OCI-LY1 (cell line): ENCODE data around the gene ABHD4.

ENCODE experiments used
- H2AFZ ChIP-seq: fragments of 200-600 bp; sonication (generic), shearing (Covaris generic); 2 replicates; pipeline ENCODE4 v1.6.0; 2014; ENCODE audit warnings: antibody characterized with exemption, mild to moderate bottlenecking, low read length
- H3F3A ChIP-seq: fragments of 200-600 bp; sonication (generic), shearing (Covaris generic); 2 replicates; pipeline ENCODE4 v1.6.0; 2014; ENCODE audit warnings: mild to moderate bottlenecking, antibody characterized with exemption, low read length, moderate library complexity; ENCODE audit not compliant: insufficient read depth
- H3K27ac ChIP-seq: fragments of 200-600 bp; sonication (generic); 2 replicates; pipeline ENCODE4 v1.5.1; 2014; ENCODE audit warnings: low read length, mixed run types, mild to moderate bottlenecking, low read depth; ENCODE audit not compliant: poor library complexity, severe bottlenecking
- H3K27me3 ChIP-seq: fragments of 200-600 bp; sonication (generic); 2 replicates; pipeline ENCODE4 v1.6.0; 2014; ENCODE audit warnings: antibody characterized with exemption, mild to moderate bottlenecking, low read length, moderate library complexity; ENCODE audit not compliant: insufficient read depth
- H3K36me3 ChIP-seq: fragments of 200-600 bp; sonication (generic); 2 replicates; pipeline ENCODE4 v1.6.1; 2014; ENCODE audit warnings: mild to moderate bottlenecking, antibody characterized with exemption, low read length, moderate library complexity, mixed read lengths; ENCODE audit not compliant: insufficient read depth
- H3K4me1 ChIP-seq: fragments of 200-600 bp; sonication (generic); 2 replicates; pipeline ENCODE4 v1.5.1; 2014; ENCODE audit warnings: mild to moderate bottlenecking, low read length, moderate library complexity; ENCODE audit not compliant: insufficient read depth, severe bottlenecking
- H3K4me2 ChIP-seq: fragments of 200-600 bp; sonication (generic), shearing (Covaris generic); 2 replicates; pipeline ENCODE4 v1.6.1; 2014; ENCODE audit warnings: low read length
- H3K4me3 ChIP-seq: fragments of 200-600 bp; sonication (generic); 2 replicates; pipeline ENCODE4 v1.5.1; 2014; ENCODE audit warnings: low read length, low read depth, mild to moderate bottlenecking, mixed read lengths; ENCODE audit not compliant: poor library complexity, severe bottlenecking
- H3K79me2 ChIP-seq: fragments of 200-600 bp; shearing (Covaris generic); 2 replicates; pipeline ENCODE4 v1.6.1; 2016; ENCODE audit warnings: mixed run types, low read length, mixed read lengths; ENCODE audit not compliant: insufficient read depth
- H3K9ac ChIP-seq: fragments of 200-600 bp; sonication (generic), shearing (Covaris generic); 2 replicates; pipeline ENCODE4 v1.6.1; 2014; ENCODE audit warnings: mild to moderate bottlenecking, low read length, mixed read lengths
- H3K9me2 ChIP-seq: fragments of 200-600 bp; sonication (generic), shearing (Covaris generic); 2 replicates; pipeline ENCODE4 v1.6.1; 2014; ENCODE audit warnings: low read depth, mild to moderate bottlenecking, low read length, mixed read lengths
- H3K9me3 ChIP-seq: fragments of 200-600 bp; shearing (Covaris generic); 2 replicates; pipeline ENCODE4 v1.6.1; 2014; ENCODE audit warnings: low read length, mixed read lengths
- H4K20me1 ChIP-seq: fragments of 200-600 bp; sonication (generic), shearing (Covaris generic); 2 replicates; pipeline ENCODE4 v1.6.0; 2016; ENCODE audit warnings: mild to moderate bottlenecking, low read length; ENCODE audit not compliant: insufficient read depth
- CTCF ChIP-seq: fragments of 200-600 bp; sonication (generic), shearing (Covaris generic); IDR thresholded peaks from 2 replicates; pipeline ENCODE4 v1.5.1; 2017; ENCODE audit warnings: mild to moderate bottlenecking, antibody characterized with exemption, low read length, moderate library complexity, mixed read lengths
- EZH2 ChIP-seq: fragments of 200-600 bp; sonication (generic), shearing (Covaris generic); IDR thresholded peaks from 2 replicates; pipeline ENCODE4 v1.8.0; 2017; ENCODE audit warnings: borderline replicate concordance, mixed run types, mild to moderate bottlenecking, antibody characterized with exemption, low read length, moderate library complexity, mixed read lengths

Gene ABHD4

DNA sequence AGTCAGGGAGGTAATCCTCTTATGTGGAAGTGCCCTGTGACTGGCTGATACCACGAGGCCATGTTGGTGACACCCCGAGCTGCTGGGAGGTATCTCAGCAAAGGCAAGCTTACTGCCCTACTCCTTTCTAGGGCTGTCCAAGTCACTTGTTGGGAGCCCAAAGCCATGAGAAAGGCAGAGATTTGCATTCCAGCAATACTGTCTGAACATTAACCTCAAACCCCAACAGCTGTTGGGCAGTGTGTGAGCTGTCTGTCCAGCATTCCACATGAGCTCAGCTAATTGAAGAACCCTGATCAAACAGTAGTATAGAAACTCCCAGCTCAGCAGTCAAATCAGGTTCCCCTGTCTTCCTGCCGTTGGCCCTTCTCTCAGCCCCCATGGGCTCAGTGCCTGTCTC lies 9.2 kb downstream of the ABHD4 start:
- H2AFZ ChIP-seq, result no peak overlapping the region
- TF ChIP-seq EZH2 (no peak), CTCF (no peak)
- no peak overlapping the region for H3K27ac ChIP-seq
- no peaks in the 10 kb centered on the region for H3K4me1 ChIP-seq
- no peaks in the 10 kb centered on the region for H3F3A ChIP-seq
- no peak overlapping the region for H3K9ac ChIP-seq
- no peak overlapping the region for H3K4me2 ChIP-seq
- H4K20me1 ChIP-seq, result no peaks in the 10 kb centered on the region
- no peaks in the 10 kb centered on the region for H3K9me2 ChIP-seq
- H3K36me3 ChIP-seq, result peaks cover 50% of the 10 kb centered on the region; the same call in 1 of the 2 replicates
- no peaks in the 10 kb centered on the region for H3K9me3 ChIP-seq
- no peaks in the 10 kb centered on the region for H3K27me3 ChIP-seq
- no peak overlapping the region for H3K4me3 ChIP-seq
- no peaks in the 10 kb centered on the region for H3K79me2 ChIP-seq

DNA sequence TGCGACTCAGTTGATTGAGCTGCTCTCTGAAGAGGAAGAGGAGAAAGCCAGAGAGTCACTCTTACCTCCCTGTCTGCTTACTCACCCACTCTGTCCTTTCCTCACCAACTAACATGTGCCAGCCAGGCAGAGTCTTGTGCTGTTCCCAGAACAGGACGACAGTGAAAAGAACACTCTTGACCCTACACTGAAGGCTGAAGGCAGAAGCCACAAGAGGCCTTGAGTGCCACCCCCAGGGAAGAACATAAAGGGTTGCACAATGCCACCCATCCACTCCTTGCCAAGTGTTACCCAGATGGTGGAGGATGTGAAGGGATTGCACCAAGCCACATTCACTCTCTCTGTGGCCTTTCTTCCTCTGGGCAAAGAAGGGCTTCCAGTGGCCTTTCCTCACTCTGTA lies 12.8 kb downstream of the ABHD4 start:
- Histone ChIP-seq H3K4me1 (peaks cover 5% of the 10 kb centered on the region), H2AFZ (no peak overlapping the region), H3K4me2 (no peak overlapping the region), H3K27me3 (no peaks in the 10 kb centered on the region), H4K20me1 (no peaks in the 10 kb centered on the region), H3K27ac (no peak overlapping the region), H3K4me3 (no peak overlapping the region), H3K79me2 (no peaks in the 10 kb centered on the region), H3K9ac (no peak overlapping the region), H3F3A (no peaks in the 10 kb centered on the region), H3K9me3 (no peaks in the 10 kb centered on the region), H3K36me3 (peaks cover 34% of the 10 kb centered on the region; the same call in 1 of the 2 replicates), H3K9me2 (no peaks in the 10 kb centered on the region)
- TF ChIP-seq CTCF (no peak), EZH2 (no peak)

GRCh38 chr14:22613106-22613695 lies 15.1 kb downstream of the ABHD4 start:
- peaks cover 19% of the 10 kb centered on the region; the same call in 1 of the 2 replicates for H3K36me3 ChIP-seq
- H3K27me3 ChIP-seq, result no peaks in the 10 kb centered on the region
- H2AFZ ChIP-seq, result no peak overlapping the region
- no peaks in the 10 kb centered on the region for H3K79me2 ChIP-seq
- H3K27ac ChIP-seq, result no peak overlapping the region
- H3K9me2 ChIP-seq, result no peaks in the 10 kb centered on the region
- H3K4me3 ChIP-seq, result no peak overlapping the region
- no peaks in the 10 kb centered on the region for H3K9me3 ChIP-seq
- H3F3A ChIP-seq, result no peaks in the 10 kb centered on the region
- no peak overlapping the region for H3K4me2 ChIP-seq
- H3K4me1 ChIP-seq, result peaks cover 5% of the 10 kb centered on the region
- no peak for TF ChIP-seq EZH2
- no peak overlapping the region for H3K9ac ChIP-seq
- no peaks in the 10 kb centered on the region for H4K20me1 ChIP-seq

DNA sequence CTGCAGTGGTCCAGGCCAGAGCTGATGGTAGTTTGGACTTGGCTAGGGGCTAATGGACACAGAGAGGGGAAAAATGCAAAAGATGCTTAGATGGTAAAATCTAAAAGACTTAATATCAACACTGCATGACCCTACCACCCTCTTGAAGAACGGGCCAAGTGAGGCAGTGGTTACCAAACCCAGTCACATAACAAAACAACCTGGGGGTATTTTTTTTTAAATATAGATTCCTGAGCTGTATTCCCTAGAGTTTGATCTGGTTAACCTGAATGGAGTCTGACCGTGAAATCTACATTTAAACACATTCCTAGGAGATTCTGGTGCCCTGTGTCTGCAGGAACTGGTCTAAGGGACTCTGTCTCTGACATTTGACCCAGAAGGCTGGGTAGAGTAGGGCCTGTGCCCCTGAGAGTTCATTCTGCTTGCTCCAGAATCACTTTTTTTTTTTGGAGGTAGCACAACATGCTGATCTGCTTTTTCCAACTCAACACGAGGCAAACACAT lies 15.7 kb downstream of the ABHD4 start:
- no peak overlapping the region for H2AFZ ChIP-seq
- no peaks in the 10 kb centered on the region for H3F3A ChIP-seq
- no peaks in the 10 kb centered on the region for H3K9me2 ChIP-seq
- H3K27ac ChIP-seq, result no peak overlapping the region
- no peak overlapping the region for H3K4me3 ChIP-seq
- H3K4me1 ChIP-seq, result peaks cover 5% of the 10 kb centered on the region
- peaks cover 19% of the 10 kb centered on the region; the same call in 1 of the 2 replicates for H3K36me3 ChIP-seq
- no peaks in the 10 kb centered on the region for H3K9me3 ChIP-seq
- H4K20me1 ChIP-seq, result no peaks in the 10 kb centered on the region
- H3K79me2 ChIP-seq, result no peaks in the 10 kb centered on the region
- H3K27me3 ChIP-seq, result no peaks in the 10 kb centered on the region
- H3K4me2 ChIP-seq, result no peak overlapping the region
- no peak overlapping the region for H3K9ac ChIP-seq
- no peak for TF ChIP-seq EZH2
- TF ChIP-seq CTCF, result no peak
